ENCODE data around the gene THUMPD3.

THUMPD3 gene

GRCh38 chr3:9343115-9343514, 19.7 kb upstream of the THUMPD3 start:
- TF ChIP-seq JUND (IDR thresholded peaks at IDR 0.05; ENCODE audit: low read depth): no peak
- no peak for DNase-seq (ENCODE audit: low read depth in 1 of 2, low spot score in 1 of 2)
- in situ Hi-C loops (cut with HindIII; ENCODE audit: low pct_unique_long_range_greater_than_20kb, low sequenced_read_pairs): no loop called here

- DNase-seq (ENCODE audit: low read depth in 1 of 2, low spot score in 1 of 2): no peak
- in situ Hi-C loops (cut with HindIII; ENCODE audit: low pct_unique_long_range_greater_than_20kb, low sequenced_read_pairs): no loop called here
- no peak for TF ChIP-seq JUND (IDR thresholded peaks at IDR 0.05; ENCODE audit: low read depth)
Measured at GRCh38 chr3:9345041-9345440, 17.8 kb upstream of the THUMPD3 start.

GRCh38 chr3:9346141-9346540, 16.7 kb upstream of the THUMPD3 start:
- TF ChIP-seq JUND (IDR thresholded peaks at IDR 0.05; ENCODE audit: low read depth): no peak
- in situ Hi-C loops (cut with HindIII; ENCODE audit: low pct_unique_long_range_greater_than_20kb, low sequenced_read_pairs): no loop called here
- no peak for DNase-seq (ENCODE audit: low read depth in 1 of 2, low spot score in 1 of 2)

- no peak for TF ChIP-seq JUND (IDR thresholded peaks at IDR 0.05; ENCODE audit: low read depth)
- DNase-seq (ENCODE audit: low read depth in 1 of 2, low spot score in 1 of 2): no peak
- in situ Hi-C loops (cut with HindIII; ENCODE audit: low pct_unique_long_range_greater_than_20kb, low sequenced_read_pairs): no loop called here
Measured at GRCh38 chr3:9347081-9347480, 15.8 kb upstream of the THUMPD3 start.

GRCh38 chr3:9347887-9348286, 15.0 kb upstream of the THUMPD3 start:
- TF ChIP-seq JUND (IDR thresholded peaks at IDR 0.05; ENCODE audit: low read depth): no peak
- DNase-seq (ENCODE audit: low read depth in 1 of 2, low spot score in 1 of 2): no peak
- in situ Hi-C loops (cut with HindIII; ENCODE audit: low pct_unique_long_range_greater_than_20kb, low sequenced_read_pairs): no loop called here

- in situ Hi-C loops (cut with HindIII; ENCODE audit: low pct_unique_long_range_greater_than_20kb, low sequenced_read_pairs): no loop called here
- peak; percentile 18 to 91 for DNase-seq (ENCODE audit: low read depth in 1 of 2, low spot score in 1 of 2)
- no peak for TF ChIP-seq JUND (IDR thresholded peaks at IDR 0.05; ENCODE audit: low read depth)
Measured at GRCh38 chr3:9349321-9350117, 13.3 kb upstream of the THUMPD3 start.

GRCh38 chr3:9351709-9352126, 11.1 kb upstream of the THUMPD3 start:
- TF ChIP-seq JUND (IDR thresholded peaks at IDR 0.05; ENCODE audit: low read depth): no peak
- peak in 1 of 2 experiments; percentile 85 for DNase-seq (ENCODE audit: low read depth in 1 of 2, low spot score in 1 of 2)
- in situ Hi-C loops (cut with HindIII; ENCODE audit: low pct_unique_long_range_greater_than_20kb, low sequenced_read_pairs): no loop called here

- in situ Hi-C loops (cut with HindIII; ENCODE audit: low pct_unique_long_range_greater_than_20kb, low sequenced_read_pairs): no loop called here
- DNase-seq (ENCODE audit: low read depth in 1 of 2, low spot score in 1 of 2): peak; percentile 35 to 74
- no peak for TF ChIP-seq JUND (IDR thresholded peaks at IDR 0.05; ENCODE audit: low read depth)
Measured at GRCh38 chr3:9352917-9353752, 9.7 kb upstream of the THUMPD3 start.

GRCh38 chr3:9361691-9362388, 1.0 kb upstream of the THUMPD3 start:
- no peak for DNase-seq (ENCODE audit: low read depth in 1 of 2, low spot score in 1 of 2)
- in situ Hi-C loops (cut with HindIII; ENCODE audit: low pct_unique_long_range_greater_than_20kb, low sequenced_read_pairs): no loop called here
- TF ChIP-seq JUND (IDR thresholded peaks at IDR 0.05; ENCODE audit: low read depth): no peak

- no peak for TF ChIP-seq JUND (IDR thresholded peaks at IDR 0.05; ENCODE audit: low read depth)
- in situ Hi-C loops (cut with HindIII; ENCODE audit: low pct_unique_long_range_greater_than_20kb, low sequenced_read_pairs): no loop called here
- no peak for DNase-seq (ENCODE audit: low read depth in 1 of 2, low spot score in 1 of 2)
Measured at GRCh38 chr3:9369508-9369907, 6.7 kb downstream of the THUMPD3 start.

- no peak for TF ChIP-seq JUND (IDR thresholded peaks at IDR 0.05; ENCODE audit: low read depth)
- in situ Hi-C loops (cut with HindIII; ENCODE audit: low pct_unique_long_range_greater_than_20kb, low sequenced_read_pairs): no loop called here
- no peak for DNase-seq (ENCODE audit: low read depth in 1 of 2, low spot score in 1 of 2)
Measured at GRCh38 chr3:9373465-9373864, 10.6 kb downstream of the THUMPD3 start.

- in situ Hi-C loops (cut with HindIII; ENCODE audit: low pct_unique_long_range_greater_than_20kb, low sequenced_read_pairs): no loop called here
- no peak for DNase-seq (ENCODE audit: low read depth in 1 of 2, low spot score in 1 of 2)
Measured at GRCh38 chr3:9377981-9378380, 15.1 kb downstream of the THUMPD3 start.

More at GRCh38 chr3:9377981-9378380, 15.1 kb downstream of the THUMPD3 start:
- no peak for TF ChIP-seq JUND (IDR thresholded peaks at IDR 0.05; ENCODE audit: low read depth)
